ENCODE data around the gene ZNF136.

The ZNF136 gene

DNA sequence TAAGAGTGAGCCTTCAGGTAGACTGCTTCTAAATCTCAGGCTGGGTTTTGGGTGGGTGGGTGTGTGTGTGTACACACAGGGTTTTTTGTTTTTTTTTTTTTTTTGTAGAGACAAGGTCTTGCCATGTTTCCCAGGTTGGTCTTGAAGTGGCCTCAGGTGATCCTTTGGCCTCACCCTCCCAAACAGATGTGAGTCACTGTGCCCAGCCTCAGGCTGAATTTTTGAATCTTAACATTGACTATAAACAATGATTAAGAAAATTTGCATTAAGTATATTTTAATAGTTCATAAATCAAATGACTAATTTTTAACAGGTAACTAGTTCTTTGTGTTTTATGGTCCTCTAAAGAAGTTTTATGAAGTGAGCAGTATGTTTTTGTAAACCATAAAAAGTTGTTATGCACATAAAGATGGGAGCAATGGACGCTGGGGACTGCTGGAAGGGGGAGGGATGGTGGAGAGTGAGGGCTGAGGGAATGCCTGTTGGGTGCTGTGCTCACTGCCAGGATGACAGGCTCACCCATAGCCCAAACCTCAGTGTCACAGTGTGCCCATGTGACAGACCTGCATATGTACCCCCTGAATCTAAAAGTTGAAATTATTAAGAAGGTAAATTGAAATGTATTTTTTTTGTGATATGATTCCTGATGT, 60.2 kb downstream of the ZNF136 start:
- no peak overlapping the region for H3K4me3 ChIP-seq (ENCODE audit: low read length)
- TF ChIP-seq ZNF274 (IDR thresholded peaks at IDR 0.05; ENCODE audit: low read depth, low read length): no peak

DNA sequence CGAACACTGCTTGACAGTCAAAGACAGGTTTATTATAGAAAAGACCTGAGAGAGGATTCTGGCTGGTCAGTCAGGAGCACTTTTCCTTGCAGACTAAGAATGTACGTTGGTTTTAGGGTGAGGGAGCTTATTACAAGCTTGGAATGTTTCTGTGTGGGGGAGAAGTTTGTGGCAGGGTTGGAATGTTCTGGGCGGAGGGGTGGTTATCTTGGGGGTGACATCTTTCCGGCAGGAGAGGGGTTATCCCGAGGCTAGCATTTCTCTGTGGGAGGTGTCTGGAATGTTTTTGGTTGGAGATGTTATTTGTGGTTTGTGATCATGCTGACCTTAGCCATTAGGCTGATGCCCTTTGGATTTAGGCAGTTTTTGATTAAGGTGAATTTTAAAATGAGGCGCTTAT, 61.8 kb downstream of the ZNF136 start:
- H3K4me3 ChIP-seq (ENCODE audit: low read length): no peak overlapping the region
- TF ChIP-seq ZNF274 (IDR thresholded peaks at IDR 0.05; ENCODE audit: low read depth, low read length): no peak

DNA sequence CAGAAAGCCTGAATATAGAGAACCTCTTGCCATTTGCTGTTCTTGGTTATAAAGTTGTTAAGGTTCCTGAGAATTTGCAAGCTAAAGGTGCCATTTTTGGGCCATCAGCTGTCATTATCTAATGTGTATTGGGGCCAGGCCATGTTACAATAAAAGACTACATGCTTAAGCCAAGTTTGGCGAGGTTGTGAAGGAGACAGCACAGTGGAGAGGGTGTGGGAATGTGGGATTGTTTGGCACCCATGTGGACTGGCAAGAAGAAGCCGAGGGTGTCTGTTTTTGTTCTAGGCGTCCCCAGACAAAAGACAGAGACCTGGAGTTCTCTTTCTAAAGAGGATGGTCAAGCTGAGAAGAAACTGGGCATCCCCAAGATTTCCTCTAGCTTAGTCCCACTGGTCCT, 67.1 kb downstream of the ZNF136 start:
- H3K4me3 ChIP-seq (ENCODE audit: low read length): no peak overlapping the region
- no peak for TF ChIP-seq ZNF274 (IDR thresholded peaks at IDR 0.05; ENCODE audit: low read depth, low read length)

DNA sequence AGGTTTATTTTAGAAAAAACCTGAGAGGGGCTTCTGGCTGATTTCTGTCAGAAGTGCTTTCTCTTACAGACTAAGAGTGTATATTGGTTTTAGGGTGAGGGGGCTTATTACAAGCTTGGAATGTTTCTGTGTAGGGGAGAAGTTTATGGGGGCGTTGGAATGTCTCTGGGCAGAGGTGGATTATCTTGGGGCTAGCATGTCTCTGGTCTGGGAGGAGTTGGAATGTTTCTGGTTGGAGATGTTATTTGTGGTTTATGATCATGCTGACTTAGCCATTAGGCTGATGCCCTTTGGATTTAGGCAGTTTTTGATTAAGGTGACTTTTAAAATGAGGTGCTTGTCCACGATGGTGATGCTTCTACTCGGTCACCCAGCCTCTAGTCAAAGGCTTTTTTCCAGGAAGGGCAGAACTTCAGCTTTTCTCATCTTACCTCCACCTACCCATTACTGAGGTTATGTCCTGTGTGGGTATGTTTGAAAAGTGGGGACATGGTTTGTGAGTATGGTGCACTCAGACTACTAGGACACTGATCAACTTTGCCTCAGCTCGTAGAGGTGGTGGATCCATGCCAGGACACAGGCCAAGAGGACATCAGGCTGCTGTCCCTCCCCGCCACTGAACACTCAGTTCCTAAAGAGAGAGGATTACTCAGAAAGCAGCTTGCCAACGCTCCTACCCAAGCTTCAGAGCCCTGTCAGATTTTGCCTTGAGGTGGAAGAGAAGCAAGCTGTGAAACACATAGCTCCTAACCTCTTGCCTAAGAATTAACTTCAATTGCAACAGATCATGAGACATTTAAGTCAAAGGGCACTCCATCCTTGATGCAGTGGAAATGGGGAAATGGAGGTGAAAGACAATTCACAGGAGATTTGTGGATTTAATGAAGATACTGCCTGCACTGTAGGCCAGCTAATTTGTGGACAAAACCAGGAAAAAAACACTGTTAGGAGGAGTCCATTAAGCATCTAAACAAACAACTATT, 68.1 kb downstream of the ZNF136 start:
- no peak for TF ChIP-seq ZNF274 (IDR thresholded peaks at IDR 0.05; ENCODE audit: low read depth, low read length)
- no peak overlapping the region for H3K4me3 ChIP-seq (ENCODE audit: low read length)

DNA sequence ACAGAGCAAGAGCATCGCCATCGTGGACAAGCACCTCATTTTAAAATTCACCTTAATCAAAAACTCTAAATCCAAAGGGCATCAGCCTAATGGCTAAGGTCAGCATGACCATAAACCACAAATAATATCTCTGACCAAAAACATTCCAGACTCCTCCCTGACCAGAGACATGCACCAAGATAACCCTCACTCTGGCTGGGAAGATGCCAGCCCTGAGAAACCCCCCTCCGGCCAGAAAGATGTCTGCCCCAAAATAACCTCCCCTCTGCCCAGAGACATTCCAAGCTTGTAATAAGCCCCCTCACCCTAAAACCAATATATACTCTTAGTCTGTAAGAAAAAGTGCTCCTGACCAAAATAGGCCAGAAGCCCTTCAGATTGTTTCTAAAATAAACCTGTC, 70.1 kb downstream of the ZNF136 start:
- no peak overlapping the region for H3K4me3 ChIP-seq (ENCODE audit: low read length)
- no peak for TF ChIP-seq ZNF274 (IDR thresholded peaks at IDR 0.05; ENCODE audit: low read depth, low read length)

DNA sequence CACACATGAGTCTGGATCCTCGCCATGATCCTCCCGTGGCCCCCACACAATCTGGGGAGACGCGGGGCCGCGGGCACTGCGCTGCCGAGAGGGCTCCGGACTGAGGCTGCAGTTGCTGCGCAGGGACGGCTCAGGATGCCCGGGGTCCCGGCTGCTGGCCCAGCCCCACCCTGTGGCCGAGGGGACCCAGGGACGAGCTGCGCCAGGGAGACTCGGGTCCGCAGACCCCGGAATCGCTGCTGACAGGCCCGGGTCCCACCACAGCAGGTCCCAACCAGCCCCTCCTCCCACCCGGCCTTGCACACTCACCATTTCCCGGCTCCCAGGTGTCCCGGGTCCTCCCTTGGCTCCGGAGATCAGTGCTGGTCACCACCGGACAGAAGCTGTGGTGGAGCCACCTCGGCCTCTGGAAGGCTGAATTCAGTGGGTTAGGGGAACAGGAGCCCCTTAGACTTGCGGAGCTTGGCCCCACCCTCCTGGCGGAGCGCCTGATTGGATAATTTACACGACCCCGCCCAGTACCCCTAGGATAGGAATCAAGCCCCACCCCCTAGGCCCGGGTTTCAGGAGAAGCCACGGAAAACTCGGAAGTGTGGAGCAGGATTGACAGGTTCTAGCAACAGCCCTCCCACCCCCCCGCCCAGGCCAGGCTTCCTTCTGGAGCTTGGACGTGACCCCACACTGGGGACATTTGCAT, 74.4 kb downstream of the ZNF136 start:
- TF ChIP-seq ZNF274 (IDR thresholded peaks at IDR 0.05; ENCODE audit: low read depth, low read length): no peak
- no peak overlapping the region for H3K4me3 ChIP-seq (ENCODE audit: low read length)

All from GM08714 (cell line).